DLD1 (cell line): ENCODE results near the gene PAM.

Source experiments
- in situ Hi-C: cut with HindIII; loops from 2 replicates; pipeline ENCODE4 v1.10.0; 2017; ENCODE audit warnings: low sequenced_read_pairs

The PAM gene

DNA sequence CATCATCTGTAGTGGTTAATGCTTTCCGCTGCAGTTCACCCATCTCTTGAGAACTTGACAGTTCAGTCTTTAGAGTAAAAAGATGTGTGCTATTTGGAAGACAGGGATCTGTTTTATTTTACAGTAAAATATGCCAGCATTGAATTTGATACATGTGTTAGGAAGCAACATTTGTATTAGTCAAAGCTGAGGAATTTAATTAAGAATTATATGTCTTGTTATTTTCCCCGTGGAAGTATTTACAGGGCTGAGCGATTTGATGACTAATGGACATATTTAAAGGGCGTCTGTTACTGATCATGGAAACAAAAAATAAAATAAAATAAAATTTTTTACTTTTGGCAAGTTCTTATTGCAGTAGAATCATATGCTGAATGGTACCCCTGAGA lies 101.3 kb downstream of the PAM start:
- in situ Hi-C loops = no loop called here

DNA sequence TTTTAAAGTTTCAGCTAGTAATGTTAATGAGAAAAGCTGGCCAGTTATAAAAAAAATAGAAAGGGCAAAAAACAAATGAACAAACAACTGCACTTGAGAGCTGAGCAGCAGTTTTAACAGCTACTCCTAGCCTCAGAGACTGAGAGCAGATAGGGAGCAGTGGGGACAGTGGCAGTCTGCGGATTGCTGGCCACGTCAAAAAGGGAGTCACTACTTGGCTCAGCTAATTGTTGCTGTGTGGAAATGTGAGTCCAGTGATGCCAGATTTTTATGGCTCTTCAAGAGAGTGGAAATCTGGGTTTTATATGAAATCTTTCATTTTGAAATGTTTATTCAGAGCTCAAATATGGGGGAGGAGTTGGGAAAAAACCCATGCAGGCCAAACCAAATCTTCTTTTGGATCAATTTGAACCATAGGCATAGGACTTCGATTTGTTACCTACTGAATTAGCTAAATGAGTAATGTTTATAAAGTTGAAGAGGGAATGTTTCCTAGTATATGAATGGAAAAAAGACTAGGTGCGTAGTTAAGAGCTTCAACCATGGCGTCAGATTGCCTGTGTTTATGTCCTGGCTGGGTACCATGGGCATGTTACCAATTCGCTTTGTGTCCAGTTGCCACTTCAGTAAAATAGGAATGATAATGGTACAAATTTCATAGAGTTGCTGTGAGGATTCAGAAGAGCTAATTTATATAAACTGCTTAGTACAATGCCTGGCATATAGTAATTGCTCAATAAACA lies 102.1 kb downstream of the PAM start:
- in situ Hi-C loops = no loop called here

DNA sequence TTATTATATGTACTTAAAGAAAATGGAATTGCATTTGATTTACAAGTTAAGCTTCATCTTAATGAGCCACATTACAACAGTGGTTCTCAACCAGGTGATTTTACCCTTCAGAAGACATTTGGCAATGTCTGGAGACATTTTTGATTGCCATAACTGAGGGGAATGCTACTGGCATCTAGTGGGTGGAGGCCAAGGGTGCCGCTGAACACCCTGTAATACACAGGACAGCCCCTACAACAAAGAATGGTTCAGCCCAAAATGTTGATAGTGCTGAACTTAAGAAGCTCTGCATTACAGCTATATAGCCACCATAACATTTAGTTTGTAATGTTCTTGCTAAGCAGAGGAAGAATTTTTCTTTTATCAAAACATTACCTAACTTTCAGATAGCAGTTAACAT lies 103.1 kb downstream of the PAM start:
- in situ Hi-C loops = no loop called here

DNA sequence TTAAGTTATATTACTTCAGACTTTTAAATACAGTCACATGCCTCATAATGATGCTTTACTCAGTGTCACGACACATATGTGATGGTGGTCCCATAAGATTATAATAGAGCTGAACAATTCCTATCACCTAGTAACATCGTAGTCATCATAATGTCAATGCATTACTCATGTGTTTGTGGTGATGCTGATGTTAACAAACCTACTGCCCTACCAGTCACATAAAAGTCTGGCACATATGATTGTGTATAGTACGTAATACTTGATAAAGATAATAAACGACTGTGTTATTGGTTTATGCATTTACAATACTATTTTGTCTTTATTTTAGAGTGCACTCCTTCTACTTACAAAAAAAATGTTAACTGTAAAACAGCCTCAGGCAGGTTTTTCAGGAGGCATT lies 103.7 kb downstream of the PAM start:
- in situ Hi-C loops = no loop called here

DNA sequence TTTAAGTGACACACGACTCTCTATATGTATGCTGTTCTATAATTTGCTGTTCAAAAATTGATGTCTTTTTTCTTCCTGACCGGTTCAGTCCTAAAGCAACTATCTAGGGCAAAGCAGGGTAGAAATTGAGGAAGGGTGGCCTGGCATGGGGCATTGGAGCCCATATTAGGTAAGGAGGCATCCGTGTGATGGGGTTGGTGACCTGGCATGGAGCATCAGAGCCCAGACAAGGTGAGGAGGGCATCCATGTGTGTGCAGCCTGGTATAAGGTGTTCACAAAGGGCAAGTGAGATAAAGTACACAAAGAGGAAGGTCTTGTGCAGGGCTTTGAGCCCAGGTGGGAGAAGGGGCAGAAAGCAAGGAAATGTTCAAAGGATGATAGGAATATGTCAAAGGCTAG lies 104.9 kb downstream of the PAM start:
- in situ Hi-C loops = no loop called here

DNA sequence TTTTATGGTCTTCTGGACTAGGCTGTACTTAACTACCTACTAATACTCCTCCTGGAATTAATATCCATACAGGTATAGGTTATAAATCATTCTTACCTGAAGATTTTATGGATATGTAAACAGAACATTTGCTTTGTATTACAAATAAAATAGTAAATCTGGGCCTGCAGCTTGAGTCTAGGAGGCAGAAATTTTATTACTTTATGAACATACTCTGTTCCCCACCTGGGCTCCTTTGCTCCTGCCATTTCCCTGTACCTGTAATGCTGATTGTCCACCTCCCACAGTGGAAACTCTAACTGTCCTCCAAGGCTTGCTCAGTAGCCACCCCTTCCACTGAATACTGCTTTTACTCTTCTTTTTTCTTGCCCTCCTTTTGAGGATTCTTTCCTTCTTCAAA lies 108.0 kb downstream of the PAM start:
- in situ Hi-C loops = no loop called here

DNA sequence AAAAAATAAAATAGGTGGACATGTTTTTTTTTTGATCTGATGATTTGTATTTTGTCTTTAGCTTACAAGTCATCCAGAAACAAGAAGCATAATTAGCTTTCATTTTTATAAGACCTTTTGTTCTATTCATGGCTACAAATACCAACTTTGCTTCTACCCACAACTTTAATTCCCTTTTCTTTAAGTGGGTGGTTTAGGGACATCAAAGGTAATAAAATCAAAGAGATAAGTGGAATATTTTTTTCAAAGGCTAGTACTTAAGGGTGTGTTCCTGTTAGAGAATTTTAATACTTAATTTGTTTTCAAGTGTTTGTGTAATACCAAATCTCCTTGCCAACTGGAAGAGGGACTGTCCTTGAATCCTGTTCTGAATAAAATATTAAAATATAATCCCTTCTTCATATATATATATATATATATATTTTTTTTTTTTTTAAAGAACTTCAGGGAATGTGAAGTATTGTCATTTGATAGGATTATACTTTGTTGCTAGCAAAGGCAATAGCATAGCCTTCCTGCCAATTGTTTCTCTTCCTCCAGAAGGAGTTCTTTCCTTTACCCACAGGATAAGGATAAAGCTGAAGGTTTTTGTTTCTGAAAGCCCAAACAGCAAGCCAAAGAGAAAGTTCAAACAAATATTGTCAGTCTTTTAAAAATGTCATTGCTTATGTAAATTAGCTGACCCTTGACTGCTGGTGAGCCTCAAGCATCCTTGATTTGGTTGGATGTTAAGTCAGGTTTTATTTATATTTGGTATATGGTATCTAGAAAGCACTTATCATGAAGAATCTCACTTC lies 108.9 kb downstream of the PAM start:
- in situ Hi-C loops = no loop called here

DNA sequence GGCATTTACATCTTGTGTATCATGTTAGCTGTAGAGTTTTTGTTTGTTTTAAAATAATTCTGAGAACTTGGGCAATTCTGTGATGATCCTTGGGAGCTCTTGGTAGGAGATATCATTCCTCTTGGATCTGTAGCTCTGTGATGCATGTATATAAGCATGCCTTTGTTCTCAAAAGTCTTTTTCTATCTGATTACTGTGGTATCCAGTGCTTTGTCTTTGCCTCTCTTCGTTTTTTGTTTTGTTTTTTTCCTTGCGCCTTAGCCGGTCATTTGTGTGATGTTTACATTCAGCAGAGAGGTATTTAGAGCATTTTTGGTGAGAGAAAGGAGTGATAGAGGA lies 110.0 kb downstream of the PAM start:
- in situ Hi-C loops = no loop called here

DNA sequence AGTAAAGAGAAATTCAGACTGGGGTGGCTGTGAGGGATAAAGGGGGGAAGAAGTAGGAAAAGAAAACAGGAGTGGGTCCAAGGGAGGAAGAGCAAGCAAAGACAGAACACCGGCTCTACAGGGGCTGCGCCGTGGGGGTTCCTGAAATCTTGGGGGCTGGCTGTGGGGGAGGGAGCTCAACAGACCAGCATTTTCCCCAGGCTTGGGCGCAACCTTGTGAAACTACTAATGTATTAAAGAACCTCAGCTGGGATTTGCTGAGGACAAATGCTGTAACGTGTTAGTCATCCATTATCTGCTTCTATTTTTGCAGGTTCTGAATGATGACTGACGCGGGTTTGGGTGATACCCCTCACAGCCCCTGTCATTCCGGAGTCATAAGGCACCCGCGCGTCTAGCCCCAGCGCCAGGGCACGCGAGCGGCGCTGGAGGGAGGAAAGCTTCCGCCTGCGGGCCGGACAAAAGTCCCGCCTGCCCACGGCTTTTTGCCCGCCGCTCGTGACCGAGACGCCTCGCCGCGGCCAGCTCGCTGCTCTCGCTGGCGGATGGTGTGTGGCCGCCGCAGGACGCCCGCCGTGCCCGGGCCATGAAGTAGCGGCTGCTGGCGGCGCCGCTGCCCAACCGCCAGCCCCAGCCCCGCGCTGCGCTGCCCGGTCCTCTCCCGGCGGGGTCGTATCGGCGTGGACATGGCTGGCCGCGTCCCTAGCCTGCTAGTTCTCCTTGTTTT lies 110.6 kb downstream of the PAM start:
- in situ Hi-C loops = no loop called here

DNA sequence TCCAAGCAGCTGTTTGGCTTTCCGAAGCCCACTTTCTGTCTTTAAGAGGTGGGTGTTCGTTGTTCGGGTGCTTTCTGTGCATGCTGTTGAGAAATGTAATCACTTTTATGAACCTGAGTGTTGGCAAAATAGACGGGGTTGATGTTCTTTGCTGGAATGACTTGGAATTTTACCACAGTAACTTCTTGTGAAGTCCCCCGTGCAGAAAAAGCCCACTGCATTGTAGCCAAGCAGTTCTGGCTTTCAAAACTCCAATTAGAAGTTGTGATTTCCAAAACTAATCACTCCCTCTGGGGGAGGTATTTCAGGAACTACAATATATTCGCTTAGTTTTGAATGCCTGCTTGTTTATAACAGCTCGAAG lies 111.1 kb downstream of the PAM start:
- in situ Hi-C loops = no loop called here

DNA sequence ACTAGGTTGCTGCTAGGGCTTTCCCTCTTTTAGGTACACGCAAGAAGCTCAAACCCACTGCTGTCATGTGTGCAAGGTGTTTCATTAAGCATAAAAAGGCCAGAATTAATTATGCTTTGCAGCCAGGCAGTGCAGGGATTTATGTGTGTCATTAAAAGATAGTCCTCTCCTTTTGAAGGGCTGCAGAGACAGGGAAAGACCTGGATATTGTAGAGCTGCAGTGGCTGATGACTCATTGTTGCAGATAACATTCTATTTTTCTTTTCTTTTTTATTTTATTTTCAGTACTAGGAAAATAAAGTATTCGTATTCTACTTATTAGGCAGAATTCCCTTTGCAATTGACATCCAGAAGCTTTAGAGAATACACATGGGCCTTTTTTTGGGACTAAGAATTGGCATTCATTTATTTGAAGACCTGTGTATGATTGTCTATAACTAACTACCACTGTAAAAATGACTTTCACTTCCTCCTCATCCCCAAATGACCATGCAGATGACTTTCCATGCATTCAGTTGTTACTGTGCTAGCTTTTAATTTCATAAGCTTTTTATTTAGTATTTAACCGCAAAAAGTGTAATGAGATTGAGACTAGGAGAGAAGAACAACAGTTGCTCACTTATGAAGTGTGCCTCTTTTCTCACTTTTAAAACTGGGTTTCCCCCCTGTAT lies 113.0 kb downstream of the PAM start:
- in situ Hi-C loops = no loop called here

DNA sequence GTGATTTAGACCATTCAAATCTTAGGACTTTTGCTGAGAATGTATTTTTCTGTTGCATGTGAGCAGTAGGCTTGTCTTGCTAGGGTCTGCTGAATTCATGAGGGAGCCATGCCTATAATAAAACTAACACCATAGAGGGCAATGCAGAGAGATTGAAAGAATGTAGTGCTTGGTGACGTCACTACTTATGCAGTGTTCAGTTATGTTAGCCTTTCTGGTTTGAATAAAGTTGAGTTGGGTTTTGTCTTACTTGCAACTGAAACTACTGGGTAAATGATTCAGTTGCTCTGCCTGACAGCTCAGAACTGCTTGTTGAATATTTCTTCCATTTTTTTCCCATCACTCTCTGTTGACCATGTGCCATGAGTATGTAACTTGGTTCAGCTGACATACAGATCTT lies 114.1 kb downstream of the PAM start:
- in situ Hi-C loops = no loop called here

DNA sequence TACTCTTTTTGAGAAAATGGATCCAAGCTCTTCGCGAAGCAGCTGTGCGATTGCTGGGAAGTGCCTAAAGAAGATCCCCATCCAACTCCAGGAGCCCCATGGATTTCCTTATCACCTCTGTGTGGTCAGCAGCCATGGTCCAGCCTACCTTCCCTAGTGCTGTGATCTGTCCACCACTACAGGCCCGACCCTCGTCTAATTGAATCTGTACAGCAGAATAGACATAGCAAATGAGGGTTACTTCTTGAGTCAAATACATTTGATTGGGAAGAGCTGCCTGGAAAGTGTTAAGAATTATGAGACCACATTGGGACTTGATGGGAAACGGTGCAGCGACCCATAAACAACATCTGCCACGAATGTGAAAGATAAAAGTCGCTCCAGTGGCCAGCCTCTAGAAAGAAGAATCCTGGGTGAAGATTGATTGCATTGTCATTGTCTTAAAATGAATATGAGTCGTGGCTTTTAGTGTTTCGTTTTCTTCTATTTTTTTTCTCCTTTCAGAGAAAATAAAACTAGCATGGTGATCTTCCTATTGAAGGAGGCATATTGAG lies 118.4 kb downstream of the PAM start:
- in situ Hi-C loops = no loop called here

DNA sequence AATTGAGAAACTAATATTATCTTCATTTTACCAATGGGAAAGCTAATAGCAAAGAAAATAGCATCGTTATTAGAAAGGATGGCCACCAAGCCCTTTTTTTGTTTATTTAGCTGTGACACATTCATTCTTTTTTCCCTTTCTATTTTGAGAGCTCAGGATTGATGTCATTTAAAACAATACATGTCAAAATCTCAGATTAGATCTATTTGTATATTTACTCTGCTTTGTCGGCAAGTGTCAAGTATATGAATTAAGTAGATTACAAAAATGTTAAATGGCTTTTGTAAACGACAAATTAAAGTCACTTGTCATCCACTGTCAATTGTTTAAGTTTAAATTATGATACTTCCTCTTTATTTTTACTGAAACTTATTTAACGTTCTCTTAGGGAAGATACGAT lies 118.9 kb downstream of the PAM start:
- in situ Hi-C loops = no loop called here

DNA sequence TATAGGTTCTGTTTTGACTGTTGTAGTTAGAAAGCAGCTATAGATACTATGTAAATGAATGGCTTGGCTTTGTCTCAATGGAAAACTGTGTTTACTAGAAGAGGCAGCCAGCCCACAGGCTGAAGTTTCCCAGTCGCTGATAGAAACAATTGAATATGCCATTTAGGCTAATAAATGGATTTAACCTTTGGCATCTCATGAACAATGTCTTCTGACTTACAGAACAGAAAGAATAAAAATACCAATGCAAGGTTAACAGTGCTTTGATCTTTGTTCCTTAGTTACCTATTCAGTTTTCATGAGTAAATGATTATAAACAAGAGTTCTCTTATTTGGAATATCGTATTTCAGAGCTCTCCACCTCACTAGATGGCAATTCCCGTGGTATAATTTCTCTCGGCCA lies 120.6 kb downstream of the PAM start:
- in situ Hi-C loops = no loop called here

DNA sequence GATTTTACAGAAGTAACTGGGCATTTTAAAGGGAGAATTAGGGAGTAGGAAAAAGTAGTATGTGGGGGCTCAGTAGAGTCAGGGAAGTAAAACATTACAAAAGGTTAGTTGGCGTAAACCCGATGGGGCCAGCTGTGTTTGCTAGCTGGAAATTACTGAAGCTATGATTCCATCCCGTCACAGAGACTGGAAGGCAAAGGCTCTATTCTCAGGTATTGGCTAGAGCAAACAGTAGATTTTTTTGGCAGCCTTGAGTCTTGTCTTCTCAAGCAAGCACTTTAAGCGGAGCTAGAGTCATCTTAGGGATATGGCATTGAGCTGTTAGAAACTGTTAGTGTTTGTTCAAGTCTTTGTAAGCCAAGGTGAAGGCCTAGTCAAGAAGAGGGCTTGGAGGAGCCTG lies 121.5 kb downstream of the PAM start:
- in situ Hi-C loops = no loop called here

DNA sequence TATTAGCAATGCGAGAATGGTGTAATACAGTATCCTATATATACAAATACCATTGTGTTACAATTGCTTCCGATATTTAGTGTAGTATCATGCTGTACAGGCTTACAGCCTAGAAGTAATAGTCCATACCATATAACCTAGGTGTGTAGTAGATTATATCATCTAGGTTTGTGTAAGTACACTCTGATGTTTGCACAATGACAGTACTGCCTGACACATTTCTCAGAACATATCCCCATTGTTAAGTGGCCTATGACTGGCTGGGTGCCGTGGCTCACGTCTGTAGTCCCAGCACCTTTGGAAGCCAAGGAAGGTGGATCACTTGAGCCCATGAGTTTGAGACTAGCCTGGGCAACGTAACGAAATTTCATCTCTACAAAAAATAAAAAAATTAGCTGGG lies 124.6 kb downstream of the PAM start:
- in situ Hi-C loops = no loop called here

DNA sequence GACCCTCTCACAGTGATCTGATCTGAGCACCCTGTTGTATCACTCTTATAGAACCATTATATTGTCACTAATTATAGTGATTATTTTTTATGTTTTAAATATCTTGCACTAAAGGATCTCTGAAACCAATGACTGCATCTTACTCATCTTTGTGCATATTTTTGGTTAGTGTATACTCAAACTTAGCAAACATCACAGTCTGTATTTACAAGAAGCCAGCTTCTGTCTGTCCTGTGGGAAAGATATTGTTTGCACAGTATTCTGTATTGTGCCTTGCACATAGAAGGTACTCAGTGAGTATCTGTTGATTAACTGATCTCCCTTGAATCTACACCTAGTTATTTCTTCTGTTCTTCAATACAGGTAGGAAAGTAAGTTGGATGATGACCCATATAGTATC lies 131.5 kb downstream of the PAM start:
- in situ Hi-C loops = no loop called here

DNA sequence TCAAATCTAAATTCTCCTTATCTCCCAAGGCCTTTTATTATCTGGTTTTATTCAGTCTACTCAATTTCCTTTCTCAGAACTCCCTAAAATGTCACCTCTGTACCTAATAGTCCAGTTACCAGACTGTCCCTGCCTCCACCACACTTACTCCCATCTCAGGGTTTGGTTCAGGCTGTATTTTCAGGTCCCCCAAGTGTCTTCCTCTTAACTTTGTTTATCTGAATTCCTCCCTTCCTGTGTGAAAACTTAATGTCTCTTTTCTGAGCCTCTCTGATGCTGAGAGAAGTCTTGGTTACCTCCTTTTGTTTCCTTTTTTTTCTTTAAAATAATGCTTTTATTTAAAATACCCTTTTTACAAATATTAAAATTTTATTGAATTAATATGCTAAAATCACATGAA lies 133.4 kb downstream of the PAM start:
- in situ Hi-C loops = no loop called here

DNA sequence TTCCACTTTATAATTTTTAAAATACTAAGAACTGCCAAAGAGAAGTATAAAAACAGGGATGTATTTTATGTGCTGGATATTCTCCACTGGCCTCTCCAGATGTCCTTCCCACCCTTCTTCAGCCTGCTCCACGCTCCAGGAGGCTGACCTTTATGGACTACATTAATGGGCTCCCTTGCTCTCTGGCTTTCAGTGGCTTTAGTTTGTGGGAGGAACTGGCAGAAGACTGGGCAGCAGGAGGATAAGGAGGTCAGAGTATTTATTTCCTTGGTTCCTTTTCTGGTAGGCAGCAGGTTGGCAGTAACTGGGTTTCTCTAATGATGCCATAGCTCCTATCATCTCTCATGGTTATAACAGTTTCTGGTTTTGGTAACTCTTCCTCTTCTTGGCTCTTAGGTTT lies 133.9 kb downstream of the PAM start:
- in situ Hi-C loops = no loop called here

DNA sequence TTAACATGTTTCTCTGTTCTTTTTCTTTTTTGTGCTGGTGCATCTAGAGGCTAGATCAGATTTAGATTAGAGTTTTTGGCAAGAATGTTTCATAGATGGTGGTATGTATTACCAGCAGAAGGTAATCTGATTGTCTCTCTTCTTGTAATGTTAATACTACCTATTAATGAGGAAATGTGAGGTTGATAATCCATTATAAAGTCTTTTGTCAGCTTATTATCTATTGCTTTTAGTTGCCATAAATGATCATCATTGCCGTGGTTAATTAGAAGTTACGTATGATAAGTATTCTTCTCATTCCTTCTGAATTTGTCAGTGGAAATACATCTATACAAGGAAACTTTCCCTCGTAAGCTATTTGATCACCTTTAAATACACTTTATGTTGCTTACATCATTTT lies 135.0 kb downstream of the PAM start:
- in situ Hi-C loops = no loop called here
